ENCODE results near the gene NAXE.
A peak's percentile ranks its signal among the peaks of the same experiment; 100 is the strongest.
"Not testable (repeated sequence)": the region's sequence is repeated elsewhere in the genome, so short reads cannot be mapped to it uniquely, and the experiment has no call there.

The NAXE gene

GRCh38 chr1:156571261-156571852, 20.2 kb upstream of the NAXE start:
- DNase-seq (no peak), ATAC-seq (peak; percentile 67)

GRCh38 chr1:156571919-156572662, 19.5 kb upstream of the NAXE start, which contains the start of gene IQGAP3:
TSS of gene IQGAP3 (minus strand) at chr1:156572565. CDS start at chr1:156572529, 36 bp downstream.
- peak; percentile 94 for ATAC-seq

DNA sequence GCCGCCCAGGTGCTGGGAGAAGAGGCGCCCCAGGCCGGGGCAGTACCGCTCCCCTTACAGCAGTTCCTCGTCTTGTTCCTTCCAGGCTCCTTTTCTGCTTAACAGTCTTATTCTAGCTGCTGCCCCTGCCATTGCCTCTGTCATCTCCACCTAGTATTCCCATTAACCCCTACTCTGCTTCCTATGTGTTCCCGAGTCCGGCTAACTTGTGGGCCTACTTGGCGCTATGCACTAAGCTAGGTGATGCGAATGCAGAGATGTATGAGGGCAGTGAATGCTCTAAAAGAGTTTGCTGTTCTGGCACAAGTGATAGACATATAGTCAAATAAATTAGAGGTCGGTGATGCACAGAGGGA, 18.9 kb upstream of the NAXE start:
- ATAC-seq (no peak), DNase-seq (no peak)

More at GRCh38 chr1:156571919-156572662, 19.5 kb upstream of the NAXE start, which contains the start of gene IQGAP3:
- DNase-seq, result peak; percentile 80

DNA sequence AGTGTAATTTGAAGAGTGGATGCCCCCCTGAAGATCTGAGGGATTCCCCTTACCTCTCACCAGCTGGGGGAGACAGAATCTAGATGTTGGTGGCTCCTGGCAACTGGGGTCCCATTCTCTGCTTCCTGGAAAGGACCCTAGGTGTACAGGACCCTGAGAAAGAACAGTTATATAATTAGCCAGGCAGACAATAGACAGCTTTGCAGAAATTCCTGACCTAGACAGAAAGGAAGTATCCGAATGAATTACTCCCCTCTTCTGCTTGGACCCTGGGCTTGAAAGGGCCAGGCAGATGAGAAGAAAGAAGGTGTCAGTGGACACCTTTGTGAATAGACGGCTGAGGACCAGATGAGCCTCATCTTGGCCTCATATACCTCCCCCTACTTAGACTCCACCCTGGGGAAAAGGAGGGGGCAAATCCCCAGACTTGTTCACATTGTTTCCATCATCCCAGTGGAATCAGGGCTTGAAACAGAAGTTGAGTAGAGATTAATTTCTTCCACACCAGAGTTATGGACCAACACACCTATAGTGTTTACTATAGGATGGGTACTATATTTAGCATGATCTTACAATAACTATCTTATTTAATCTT, 17.4 kb upstream of the NAXE start:
- ATAC-seq, result no peak
- DNase-seq, result no peak

DNA sequence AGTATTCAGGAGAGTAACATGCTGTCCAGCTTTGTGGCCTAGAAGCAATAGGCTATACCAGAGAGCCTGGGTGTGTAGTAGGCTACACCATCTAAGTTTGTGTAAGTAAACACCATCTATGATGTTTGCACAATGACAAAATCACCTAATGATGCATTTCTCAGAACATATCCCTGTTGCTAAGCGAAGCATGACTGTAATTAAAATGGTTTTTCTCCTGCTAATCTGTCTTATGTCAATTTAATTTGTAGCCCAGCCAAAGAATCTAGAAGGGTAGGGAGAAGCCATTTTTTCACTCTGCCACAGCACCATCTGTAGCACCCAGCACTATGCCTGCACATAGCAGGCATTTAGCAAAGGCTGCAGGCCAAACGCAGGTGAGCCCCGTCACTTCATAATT, 14.0 kb upstream of the NAXE start:
- DNase-seq (no peak), ATAC-seq (no peak)

- no peak for ATAC-seq
- no peak for DNase-seq
Measured at GRCh38 chr1:156578055-156578454, 13.5 kb upstream of the NAXE start.

DNA sequence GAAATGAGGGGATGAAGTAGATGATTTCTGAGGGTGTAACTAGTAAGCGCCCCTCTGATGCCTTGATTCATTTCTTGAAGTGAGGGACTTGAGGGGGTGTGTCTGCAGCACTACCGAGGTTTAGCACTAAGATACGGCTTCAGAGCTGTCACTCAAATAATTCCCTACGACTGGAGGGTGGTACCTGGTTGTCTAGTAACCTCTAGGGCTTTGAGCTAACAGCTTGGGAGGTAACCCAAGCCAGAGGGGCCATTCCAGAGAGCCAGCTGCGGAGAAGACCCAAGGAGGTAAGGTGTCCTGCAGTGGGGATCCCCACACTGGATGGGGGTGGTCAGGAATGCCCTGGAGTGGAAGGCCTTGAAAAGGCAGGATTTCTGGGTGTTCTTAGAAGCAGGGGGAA, 12.1 kb upstream of the NAXE start, which contains the start of gene TTC24:
Gene TTC24 (plus strand): TSS at position 252 of the 400 bp plus-strand sequence. CDS start 1,642 bp downstream, outside the sequence.
- ATAC-seq, result no peak
- DNase-seq, result no peak

DNA sequence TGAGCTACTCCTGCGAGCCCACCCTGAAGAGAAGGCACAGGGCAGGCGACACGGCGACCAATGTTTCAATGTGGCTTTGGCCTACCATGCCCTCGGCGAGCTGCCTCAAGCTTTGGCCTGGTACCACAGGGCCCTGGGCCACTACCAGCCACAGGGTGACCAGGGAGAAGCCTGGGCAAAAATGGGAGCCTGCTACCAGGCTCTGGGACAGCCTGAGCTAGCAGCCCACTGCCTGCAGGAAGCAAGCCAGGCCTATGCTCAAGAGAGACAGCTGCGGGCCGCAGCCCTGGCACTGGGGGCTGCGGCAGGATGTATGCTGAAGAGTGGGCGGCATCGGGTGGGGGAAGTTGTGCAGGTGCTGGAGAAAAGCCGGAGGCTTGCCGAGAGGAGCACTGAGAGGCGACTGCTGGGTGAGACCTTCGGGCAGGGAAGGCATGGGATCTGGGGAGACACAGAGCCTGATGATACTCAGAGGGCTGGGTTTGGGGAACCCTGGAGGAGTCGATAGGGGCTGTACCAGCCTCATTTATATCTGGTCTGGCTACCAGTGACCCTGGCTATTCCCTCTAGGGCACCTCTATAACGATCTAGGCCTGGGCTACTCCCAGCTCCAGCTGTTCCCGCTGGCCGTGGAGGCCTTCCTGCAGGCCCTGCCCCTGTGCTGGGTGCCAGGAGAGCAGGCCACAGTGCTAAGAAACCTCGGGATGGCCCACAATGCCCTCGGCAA, 9.8 kb upstream of the NAXE start:
- peak; percentile 70 for DNase-seq
- ATAC-seq, result peak; percentile 74

GRCh38 chr1:156582388-156583017, 9.1 kb upstream of the NAXE start:
- DNase-seq (peak; percentile 58), ATAC-seq (peak; percentile 73)

DNA sequence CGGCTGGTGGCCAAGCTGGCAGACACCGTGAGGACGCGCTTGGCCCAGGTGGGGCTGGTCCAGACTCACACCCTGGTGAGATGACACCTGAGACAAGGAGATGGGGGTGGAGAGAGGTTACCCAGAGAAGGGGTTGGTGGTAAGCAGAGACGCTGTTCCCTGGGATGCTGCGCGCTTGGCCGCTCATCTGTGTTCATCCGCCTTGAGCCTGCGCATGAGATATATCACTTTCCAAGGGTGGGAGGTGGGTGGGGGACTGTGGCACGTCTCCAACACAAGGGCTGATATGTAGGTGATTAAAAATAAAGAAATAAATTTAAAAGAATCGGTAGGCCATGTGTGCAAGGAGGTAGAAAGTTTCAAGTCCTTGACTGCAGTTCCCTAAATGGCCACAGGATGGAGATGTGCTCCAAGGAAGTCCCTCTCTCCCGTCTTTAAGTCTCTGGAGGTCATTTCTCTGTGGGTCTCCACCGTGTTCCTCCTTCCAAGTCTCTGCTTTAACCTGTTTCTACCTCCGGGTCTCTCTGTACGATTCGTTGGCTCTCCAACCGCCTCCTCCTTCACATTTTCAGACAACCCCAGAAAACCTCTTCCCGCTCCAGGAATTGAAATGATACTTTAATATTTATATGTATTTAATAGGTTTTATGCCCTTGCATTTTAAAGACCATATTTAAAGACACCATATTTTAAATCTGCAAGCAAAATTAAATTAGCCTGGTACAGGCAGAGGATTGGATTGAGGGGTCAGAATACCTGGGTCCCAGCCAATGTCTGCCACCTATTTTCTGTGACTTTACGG, 7.6 kb upstream of the NAXE start:
- ATAC-seq (no peak), DNase-seq (peak; percentile 84)

DNA sequence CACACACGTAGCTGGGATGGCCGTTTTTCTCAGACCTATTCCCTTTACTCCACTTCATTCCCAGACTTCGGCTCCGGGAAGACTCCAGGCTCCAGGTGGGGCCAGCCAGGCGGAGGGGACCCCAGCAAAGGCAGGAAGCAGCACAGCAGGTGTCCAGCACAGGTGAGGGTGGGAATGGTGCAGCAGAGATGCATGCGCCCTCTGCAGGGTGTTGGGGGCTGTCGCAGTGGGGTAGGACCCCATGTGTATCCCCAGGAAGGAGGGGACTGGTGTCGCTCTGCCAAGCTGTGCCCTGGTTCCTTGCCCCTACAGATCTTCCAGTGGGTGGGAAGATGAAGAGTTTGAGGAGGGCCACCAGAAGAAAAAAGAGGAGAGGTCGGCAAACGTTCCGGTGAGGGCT, 6.8 kb upstream of the NAXE start:
- ATAC-seq (no peak), DNase-seq (peak; percentile 21)

DNA sequence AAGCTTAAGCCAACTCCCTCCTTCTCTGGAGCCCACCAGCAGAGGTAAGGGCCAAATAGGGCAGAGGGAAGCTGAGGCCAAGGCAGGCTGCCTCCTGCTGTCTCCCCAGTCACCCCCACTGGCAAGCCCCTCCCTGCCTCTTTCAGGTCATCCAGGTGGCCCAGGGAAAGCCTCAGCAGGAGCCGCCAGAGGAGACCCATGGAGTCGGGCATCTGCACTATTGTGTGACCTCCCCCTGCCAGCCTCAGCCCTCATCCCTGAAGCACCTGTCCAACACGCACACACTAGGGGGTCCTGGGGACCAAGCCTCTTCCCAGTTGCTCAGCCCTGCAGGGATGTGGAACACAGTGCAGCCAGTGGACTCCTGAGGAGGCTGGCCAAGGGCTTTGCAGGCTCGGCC, 5.3 kb upstream of the NAXE start:
- ATAC-seq (no peak), DNase-seq (no peak)

DNA sequence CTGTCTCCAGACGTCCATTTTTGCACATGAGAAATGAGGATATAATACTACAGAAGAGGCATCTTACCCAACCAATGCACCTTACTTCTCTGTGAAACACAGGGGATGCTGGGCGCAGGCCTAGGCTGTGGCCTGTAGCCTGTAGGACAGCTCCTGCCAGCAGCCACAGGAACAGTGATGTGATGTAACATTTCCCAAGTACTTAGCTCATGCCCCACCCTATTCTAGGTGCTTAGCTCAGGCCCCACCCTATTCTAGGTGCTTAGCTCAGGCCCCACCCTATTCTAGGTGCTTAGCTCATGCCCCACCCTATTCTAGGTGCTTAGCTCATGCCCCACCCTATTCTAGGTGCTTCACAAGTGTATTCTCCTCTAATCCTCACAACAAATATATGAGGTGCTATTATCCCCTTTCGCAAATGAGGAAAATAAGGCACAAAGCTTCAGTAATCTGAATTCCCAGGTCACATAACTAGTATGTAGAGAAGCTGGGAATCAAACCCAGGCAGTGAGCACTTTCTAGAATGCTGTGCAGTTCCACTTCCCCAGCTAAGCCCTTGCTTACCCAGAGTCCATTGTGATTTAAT, 4.6 kb upstream of the NAXE start:
- no peak for DNase-seq
- ATAC-seq, result no peak

DNA sequence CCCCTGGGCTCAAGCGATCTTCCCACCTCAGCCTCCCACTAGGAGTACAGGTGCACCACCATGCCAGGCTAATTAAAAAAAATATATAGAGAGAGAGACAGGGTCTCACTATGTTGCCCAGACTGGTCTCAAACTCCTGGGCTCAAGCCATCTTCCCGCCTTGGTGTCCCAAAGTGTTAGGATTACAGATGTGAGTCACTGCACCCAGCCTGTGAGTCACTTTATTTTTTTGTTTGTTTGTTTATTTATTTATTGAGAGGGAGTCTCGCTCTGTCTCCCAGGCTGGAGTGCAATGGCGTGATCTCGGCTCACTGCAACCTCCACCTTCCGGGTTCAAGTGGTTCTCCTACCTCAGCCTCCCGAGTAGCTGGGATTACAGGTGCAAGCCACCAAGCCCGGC, 3.6 kb upstream of the NAXE start:
- not testable (repeated sequence) for DNase-seq, ATAC-seq

DNA sequence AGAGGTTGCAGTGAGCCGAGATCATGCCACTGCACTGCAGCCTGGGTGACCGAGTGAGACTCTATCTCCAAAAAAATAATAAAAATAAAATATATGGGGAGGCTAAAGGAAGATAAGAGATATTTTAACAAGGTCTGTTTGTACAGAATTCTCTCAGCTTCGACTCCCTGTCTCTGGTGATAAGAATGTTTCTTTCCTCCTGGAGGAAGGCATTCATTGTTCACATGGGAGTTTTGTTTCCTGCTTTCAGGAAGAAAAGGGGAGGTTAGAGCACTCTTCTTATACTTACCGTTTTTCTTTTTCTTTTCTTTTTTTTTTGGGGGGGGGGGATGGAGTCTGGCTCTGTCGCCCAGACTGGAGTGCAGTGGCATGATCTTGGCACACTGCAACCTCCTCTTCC, 2.0 kb upstream of the NAXE start:
- DNase-seq, result no peak
- ATAC-seq, result no peak

DNA sequence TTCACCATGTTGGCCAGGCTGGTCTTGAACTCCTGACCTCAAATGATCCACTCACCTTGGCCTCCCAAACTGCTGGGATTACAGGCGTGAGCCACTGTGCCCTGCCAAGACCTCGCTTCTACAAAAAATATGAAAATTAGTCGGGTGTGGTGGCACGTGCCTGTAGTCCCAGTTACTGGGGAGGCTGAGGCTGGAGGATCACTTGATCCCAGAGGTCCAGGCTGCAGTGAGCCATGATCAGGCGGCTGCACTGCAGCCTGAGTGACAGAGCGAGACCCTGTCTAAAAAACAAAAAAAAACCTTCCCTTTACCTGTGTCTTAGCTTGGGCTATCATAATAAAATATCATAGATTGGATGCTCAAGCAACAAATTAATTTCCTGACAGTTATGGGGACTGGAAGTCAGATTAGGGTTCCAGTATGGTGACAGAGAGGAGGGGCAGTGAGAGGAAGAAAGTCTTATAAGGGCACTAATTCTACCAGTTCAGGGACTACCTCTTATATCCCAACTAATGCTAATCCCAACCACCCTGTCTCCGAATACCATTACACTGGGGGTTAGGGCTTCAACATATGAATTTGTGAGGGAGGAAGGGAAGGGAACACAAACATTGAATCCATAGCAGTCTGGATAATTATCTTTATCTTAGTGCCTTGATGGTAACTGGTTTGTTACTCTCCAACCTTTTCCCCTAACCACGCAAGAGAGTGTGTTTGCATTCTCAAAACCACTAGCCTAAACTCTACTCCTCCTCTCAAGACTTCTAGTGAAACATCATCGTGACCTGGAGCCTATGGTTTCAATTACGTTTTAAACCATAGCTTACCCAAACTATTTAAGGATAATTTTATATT, 1.0 kb upstream of the NAXE start:
- no peak for ATAC-seq
- DNase-seq, result no peak

DNA sequence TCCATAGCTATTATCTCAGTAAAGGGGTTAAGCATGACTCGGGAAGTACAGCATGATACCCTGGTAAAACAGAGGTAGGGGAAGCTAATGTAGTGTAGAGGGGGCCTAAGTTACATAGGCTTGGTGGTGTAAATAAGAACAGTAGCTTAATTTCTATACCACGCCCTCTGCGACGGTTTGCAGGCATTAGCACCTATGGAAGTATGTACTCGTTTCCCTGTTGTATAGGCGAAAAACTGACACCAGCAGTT, 470 bp upstream of the NAXE start:
- no peak for DNase-seq
- peak; percentile 3 for ATAC-seq

- DNase-seq (peak; percentile 14), ATAC-seq (peak; percentile 1)
Measured at GRCh38 chr1:156592158-156592909, 758 bp downstream of the NAXE start.

DNA sequence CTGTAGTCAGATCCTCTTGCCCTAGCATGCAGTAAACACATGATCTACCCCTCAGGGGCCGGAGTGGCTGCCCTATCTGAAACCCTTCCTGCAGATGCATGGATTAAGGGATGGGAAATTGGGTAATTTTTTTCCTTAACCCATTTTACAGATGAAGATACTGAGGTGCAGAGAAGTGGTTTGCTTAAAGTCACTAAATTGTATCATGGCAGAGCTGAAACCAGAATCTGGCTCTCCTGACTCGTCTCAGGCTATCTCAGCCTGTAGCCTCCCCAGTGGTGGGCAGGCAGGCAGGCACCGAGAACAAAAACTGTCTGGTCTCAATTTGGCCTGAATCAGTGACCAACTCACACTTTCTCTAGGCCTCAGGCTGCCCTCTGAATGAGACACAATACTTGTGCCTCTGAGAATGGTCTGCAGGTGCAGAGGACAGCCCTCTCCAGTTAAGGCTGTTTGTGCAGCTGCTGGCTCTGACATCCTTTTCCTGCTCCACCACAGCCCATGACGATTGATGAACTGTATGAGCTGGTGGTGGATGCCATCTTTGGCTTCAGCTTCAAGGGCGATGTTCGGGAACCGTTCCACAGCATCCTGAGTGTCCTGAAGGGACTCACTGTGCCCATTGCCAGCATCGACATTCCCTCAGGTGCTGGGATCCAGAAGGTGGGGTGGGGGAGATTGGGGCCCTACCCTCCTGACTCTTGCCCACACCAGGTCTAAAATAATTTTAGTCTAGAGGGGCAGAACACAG, 1.5 kb downstream of the NAXE start:
- ATAC-seq (no peak), DNase-seq (no peak)

Data from stimulated activated naive CD8-positive, alpha-beta T cell treated with anti-CD3 and anti-CD28 coated beads, Interleukin-15, Interleukin-2, amounts not matched to agents 100 U/mL and 50 U/mL, for 24 hours (primary cell).